ENCODE data around the gene ZDHHC14.

ZDHHC14 gene

GRCh38 chr6:157658301-157658700 is 277.3 kb downstream of the ZDHHC14 start:
- Histone ChIP-seq H3K27me3 (no peaks in the 10 kb centered on the region), H3K27ac (no peak overlapping the region), H3K36me3 (peaks cover 5 to 25% (median 17%) of the 10 kb centered on the region in 3 donors), H3K9me3 (no peaks in the 10 kb centered on the region), H3K4me1 (no peaks in the 10 kb centered on the region), H3K4me3 (no peak overlapping the region)
- intact Hi-C loops (cut with DNase I; ENCODE audit: low total_unique reads), result no loop called here
- DNase-seq, result no peak
- no peak for TF ChIP-seq CTCF (IDR thresholded peaks at IDR 0.05)

GRCh38 chr6:157659536-157660271 is 278.7 kb downstream of the ZDHHC14 start:
- H3K9me3 ChIP-seq, result no peaks in the 10 kb centered on the region
- no peak for TF ChIP-seq CTCF (IDR thresholded peaks at IDR 0.05)
- peaks cover 0 to 11% (median 6%) of the 10 kb centered on the region in 3 donors for H3K36me3 ChIP-seq
- intact Hi-C loops (cut with DNase I; ENCODE audit: low total_unique reads), result no loop called here
- no peak for DNase-seq
- no peak overlapping the region for H3K4me3 ChIP-seq
- H3K4me1 ChIP-seq, result no peaks in the 10 kb centered on the region
- no peak overlapping the region for H3K27ac ChIP-seq
- no peaks in the 10 kb centered on the region for H3K27me3 ChIP-seq

- TF ChIP-seq CTCF (IDR thresholded peaks at IDR 0.05), result no peak
- Histone ChIP-seq H3K27me3 (no peaks in the 10 kb centered on the region), H3K27ac (no peak overlapping the region), H3K36me3 (peaks cover 0 to 6% (median 4%) of the 10 kb centered on the region in 3 donors), H3K4me3 (no peak overlapping the region), H3K4me1 (no peaks in the 10 kb centered on the region), H3K9me3 (no peaks in the 10 kb centered on the region)
- intact Hi-C loops (cut with DNase I; ENCODE audit: low total_unique reads), result no loop called here
- no peak for DNase-seq
Measured at GRCh38 chr6:157660414-157660813, 279.4 kb downstream of the ZDHHC14 start.

- no peak for DNase-seq
- H3K9me3 ChIP-seq, result no peaks in the 10 kb centered on the region
- intact Hi-C loops (cut with DNase I; ENCODE audit: low total_unique reads), result no loop called here
- H3K27me3 ChIP-seq, result no peaks in the 10 kb centered on the region
- H3K36me3 ChIP-seq, result peaks cover 0 to 6% (median 4%) of the 10 kb centered on the region in 3 donors
- no peak for TF ChIP-seq CTCF (IDR thresholded peaks at IDR 0.05)
- peaks cover 0 to 2% (median under 1%) of the 10 kb centered on the region in 4 donors for H3K4me1 ChIP-seq
- H3K4me3 ChIP-seq, result no peak overlapping the region
- H3K27ac ChIP-seq, result no peak overlapping the region
Measured at GRCh38 chr6:157661652-157662051, 280.7 kb downstream of the ZDHHC14 start.

GRCh38 chr6:157663261-157663660 is 282.3 kb downstream of the ZDHHC14 start:
- DNase-seq, result no peak
- no peak for TF ChIP-seq CTCF (IDR thresholded peaks at IDR 0.05)

More at GRCh38 chr6:157663261-157663660, 282.3 kb downstream of the ZDHHC14 start:
- intact Hi-C loops (cut with DNase I; ENCODE audit: low total_unique reads), result no loop called here
- Histone ChIP-seq H3K27me3 (no peaks in the 10 kb centered on the region), H3K4me3 (no peak overlapping the region), H3K9me3 (no peaks in the 10 kb centered on the region), H3K27ac (no peak overlapping the region), H3K36me3 (no peaks in the 10 kb centered on the region), H3K4me1 (peaks cover 0 to 15% (median 2%) of the 10 kb centered on the region in 4 donors)

Data from tibial artery (tissue), 4 donors.